Tibial nerve (tissue), 4 donors: Measurements from ENCODE around the gene GNGT2.

ENCODE experiments used
- CTCF ChIP-seq, 5 experiments: fragments of 200-600 bp in 3 of 5; fragments of 450-650 bp in 2 of 5; sonication (generic) in 3 of 5; IDR thresholded peaks; one replicate each; pipeline ENCODE4 v1.5.1; 2016 to 2019; ENCODE audit warnings: antibody characterized with exemption in 5 of 5, mild to moderate bottlenecking in 3 of 5, moderate library complexity in 2 of 5
- EP300 ChIP-seq, 2 donors: sonication (generic); formaldehyde crosslinking; IDR thresholded peaks; one replicate each; pipeline ENCODE4 v1.6.1; 2017; ENCODE audit warnings: antibody characterized with exemption in 2 of 2, mild to moderate bottlenecking in 1 of 2
- POLR2A ChIP-seq, 2 donors: fragments of 450-650 bp; IDR thresholded peaks; one replicate each; pipeline ENCODE4 v1.6.1; 2017; ENCODE audit warnings: antibody characterized with exemption in 2 of 2, mild to moderate bottlenecking in 2 of 2, moderate library complexity in 2 of 2

GRCh38 chr17:49191409-49191916 is 18.9 kb downstream of the GNGT2 start:
- TF ChIP-seq EP300 (IDR thresholded peaks at IDR 0.05): no peak
- no peak for TF ChIP-seq CTCF (IDR thresholded peaks at IDR 0.05)
- no peak for TF ChIP-seq POLR2A (IDR thresholded peaks at IDR 0.05)
